Stimulated activated naive CD4-positive, alpha-beta T cell treated with Interleukin-2 at 50 U/mL for 16 hours (primary cell): Measurements from ENCODE around the gene CCDC74B.
"Not testable (repeated sequence)": the region's sequence is repeated elsewhere in the genome, so short reads cannot be mapped to it uniquely, and the experiment has no call there.

Source experiments
- DNase-seq: peaks from one replicate; lab custom pipeline; 2025; lab: John Stamatoyannopoulos, UW

The CCDC74B gene

GRCh38 chr2:130148515-130148914 lies 3.6 kb upstream of the CCDC74B start:
- DNase-seq = not testable (repeated sequence)

DNA sequence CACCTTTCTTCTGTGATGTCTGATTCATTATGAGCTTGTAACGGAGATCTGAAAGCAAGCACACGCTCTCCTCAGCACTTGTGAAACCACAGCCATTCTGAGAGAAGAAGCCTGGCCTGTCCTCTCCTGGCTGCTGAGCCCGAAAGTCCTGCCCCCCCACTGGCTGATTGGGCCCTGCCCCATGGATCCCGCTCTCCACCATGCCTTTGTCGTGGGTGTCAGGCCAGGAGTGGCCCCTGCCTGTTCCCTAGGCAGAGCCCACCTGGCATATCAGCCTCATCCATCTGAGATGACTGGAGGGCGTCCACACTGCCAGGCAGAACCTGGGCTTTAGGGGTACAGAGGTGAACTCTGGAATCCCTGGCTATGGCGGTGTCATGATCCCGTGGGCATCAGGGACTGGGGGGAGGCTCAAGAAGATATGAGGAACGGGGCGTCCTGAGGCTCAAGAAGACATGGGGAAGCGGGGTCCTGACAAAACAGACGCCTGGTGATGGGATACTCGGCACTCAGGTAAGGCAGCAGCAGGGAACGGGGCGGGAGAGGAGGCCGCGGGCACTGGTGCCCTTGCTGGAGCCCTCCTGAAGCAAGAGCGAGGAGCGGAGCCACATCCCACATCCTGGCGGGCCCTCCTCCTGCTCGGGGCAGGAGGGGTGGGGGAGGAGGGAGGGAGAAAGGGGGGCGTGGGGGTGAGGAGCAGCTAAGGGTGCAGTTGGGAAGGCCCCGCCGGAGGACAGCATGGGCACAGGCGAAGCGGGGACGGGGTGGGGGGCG lies 1.5 kb downstream of the CCDC74B start:
- not testable (repeated sequence) for DNase-seq

- DNase-seq = not testable (repeated sequence)
Measured at GRCh38 chr2:130142396-130143265, 2.3 kb downstream of the CCDC74B start.

DNA sequence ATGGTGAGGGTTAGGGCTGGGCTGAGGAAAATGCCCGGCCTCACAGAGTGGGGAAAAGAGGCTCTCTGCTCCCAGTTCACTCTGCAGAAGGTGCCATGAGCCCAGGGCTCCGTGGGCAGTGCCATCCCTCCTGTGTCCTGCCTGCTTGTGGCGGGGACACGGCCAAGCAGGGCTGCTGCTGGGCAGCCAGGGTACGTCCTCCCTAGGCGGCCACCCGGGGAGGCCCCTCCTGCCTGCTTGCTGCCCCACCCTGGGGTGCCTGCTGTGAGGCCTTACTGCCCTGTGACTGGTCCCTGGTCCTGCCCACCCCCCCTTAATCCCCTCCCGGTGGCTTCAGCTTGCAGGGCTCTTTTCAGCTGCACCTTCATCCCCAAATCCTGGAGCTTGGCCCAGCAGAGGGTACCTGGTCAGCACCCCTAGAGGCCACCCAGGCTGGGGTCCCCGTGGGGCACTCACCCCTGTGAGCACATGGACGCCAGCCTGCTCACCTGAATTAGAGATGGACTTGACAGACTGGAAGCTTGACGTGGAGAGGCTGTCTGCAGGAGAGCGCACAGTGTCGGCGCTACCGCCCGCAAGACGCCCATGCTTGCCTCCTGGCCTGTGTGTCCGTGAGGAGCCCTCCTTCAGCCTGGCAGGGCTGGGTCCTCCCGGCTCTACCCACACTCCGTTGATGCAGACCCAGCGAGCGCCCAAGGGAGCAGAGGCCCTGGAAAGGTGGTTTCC lies 3.1 kb downstream of the CCDC74B start:
- not testable (repeated sequence) for DNase-seq

GRCh38 chr2:130141002-130141401 lies 3.9 kb downstream of the CCDC74B start:
- not testable (repeated sequence) for DNase-seq

DNA sequence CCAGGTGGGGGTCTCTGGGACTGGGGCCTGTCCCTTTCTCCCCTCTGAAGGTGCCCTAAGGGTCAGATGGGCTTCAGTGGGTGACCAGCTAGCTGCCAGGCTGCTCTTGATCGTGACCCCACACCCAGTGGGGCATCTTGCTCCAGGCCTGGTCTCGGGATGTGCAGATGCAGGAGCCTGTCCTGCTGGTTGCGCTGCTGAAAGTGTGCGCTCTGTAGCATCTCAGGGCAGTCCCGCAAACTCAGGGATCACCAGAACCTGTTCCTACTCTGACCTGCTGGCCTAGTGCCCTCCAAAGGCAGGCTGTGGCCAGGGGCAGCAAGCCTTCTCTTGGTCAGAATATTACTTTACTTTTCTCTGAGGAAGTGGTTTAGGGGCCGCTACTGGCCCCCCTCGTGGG lies 4.4 kb downstream of the CCDC74B start:
- DNase-seq = not testable (repeated sequence)

DNA sequence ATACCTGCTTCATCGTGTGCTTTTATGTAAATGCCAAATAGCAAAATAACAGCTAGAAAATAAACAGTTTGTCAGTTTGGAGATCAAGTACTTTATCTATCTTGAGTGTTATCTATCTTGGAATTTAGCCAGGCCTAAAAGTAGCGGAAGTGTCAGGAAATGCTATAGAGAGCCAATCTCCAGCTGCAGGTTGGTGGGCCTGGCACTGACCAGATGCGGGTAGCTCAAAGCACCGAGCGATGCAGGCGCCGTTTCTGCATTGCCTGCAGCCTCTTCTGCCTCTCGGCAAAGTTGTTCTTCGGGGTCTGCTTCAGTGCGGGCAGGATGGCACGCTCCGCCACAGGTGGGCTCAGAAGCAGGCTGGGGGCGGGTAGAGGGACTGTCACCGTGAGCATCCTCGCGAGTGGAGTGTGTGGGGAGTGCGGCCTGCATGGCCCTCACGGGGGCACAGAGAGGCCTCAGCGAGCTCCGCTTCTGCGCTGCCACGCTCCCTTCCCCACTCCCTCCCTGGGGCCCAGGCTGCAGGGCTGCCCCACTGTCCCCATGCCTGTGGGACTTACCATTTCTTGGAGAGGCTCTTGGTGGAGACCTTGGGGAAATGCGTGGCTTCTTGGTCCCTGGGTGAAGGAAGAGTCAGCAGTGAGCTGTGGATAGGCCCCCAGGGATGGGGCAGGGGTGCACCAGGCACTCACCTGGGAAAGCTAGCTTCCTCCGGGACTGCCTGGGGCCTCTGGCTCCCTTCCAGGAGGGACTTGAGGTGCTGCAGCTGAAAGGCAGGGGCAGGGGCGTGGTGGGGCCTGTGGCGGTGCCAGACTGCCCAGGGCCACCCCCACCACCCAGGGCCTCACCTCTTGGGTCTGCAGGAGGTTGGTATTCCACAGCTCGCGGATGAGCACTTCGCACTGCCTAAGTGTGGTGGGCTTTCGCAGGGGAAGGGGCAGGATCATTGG lies 5.3 kb downstream of the CCDC74B start:
- not testable (repeated sequence) for DNase-seq

GRCh38 chr2:130138841-130139251 lies 6.1 kb downstream of the CCDC74B start:
- not testable (repeated sequence) for DNase-seq

GRCh38 chr2:130138326-130138725 lies 6.6 kb downstream of the CCDC74B start:
- not testable (repeated sequence) for DNase-seq

GRCh38 chr2:130137118-130137517 lies 7.8 kb downstream of the CCDC74B start:
- DNase-seq = not testable (repeated sequence)

GRCh38 chr2:130136546-130136945 lies 8.4 kb downstream of the CCDC74B start:
- not testable (repeated sequence) for DNase-seq

DNA sequence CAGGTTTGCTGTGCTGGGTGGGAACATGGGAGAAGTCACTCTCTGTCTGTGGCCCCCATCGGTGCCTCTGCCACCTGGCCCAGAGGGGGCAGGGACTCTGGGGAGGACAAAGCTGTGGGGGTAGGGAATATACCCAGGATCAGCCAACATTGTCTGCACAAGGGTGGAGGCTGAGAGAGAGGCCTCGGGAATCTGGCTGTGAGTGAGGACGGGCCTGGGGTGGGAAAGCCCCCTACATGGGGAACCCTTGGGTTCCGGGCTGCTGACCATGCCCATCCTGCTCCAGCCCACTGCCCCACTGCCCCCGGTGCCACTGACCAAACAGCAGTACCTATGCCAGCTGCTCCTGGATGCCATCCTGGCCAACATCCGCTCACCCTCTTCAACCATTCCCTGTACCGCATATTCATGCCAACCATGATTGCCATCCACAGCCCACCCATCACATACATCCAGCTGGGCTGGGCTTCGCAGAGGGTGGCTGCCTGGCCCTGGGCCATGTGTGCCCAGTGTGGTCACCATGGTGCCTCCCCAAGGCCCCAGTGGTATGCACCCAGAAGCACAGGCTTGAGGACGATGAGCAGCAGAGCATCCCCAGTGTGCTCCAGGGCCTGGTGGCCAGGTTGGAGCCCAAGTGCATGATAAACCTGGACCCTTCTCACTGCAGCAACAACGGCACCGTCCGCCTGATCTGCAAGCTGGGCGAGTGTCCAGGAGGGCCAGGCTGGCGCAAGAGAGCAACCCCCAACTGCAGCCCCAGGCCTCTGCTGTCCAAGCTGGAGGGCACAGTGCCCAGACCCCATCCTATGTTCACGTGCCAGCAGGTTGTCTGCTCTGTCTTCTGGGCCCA lies 9.0 kb downstream of the CCDC74B start:
- DNase-seq = no peak

DNA sequence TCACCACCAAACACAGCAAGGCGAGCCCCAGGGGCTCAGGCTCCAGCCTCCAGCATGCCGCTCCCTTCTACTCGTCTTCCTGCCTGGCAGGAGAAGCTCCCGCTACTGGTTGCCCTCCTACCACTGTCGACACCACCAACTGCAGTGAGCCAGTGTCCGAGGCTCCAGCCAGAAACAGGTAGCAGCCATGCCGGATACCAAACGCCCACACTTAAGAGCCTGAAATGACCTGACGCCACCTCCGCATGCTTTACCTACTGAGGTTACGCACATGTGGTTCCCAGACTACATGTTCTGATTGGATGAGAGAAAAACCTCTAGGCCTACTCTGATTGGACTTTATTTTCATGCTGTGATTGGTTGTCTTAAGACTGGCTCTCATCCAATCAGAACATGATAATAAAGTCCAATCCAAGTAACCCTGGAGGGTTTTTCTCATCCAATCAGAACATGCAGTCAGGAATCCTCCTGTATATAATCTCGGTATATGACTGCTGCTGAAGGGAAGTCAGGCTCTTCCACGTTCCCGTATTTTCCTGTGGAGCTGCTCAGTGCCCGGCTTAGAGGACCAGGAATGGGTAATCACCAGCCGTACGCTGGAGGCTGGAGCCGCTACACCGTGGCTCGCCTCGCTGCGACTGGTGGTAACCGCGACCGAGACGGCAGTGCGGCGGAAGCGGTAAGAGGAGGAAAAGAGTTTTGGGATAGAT lies 15.6 kb downstream of the CCDC74B start, which contains the start of gene POTEF:
Gene POTEF (minus strand): TSS at position 103 of the 710 bp plus-strand sequence. CDS start 8,707 bp downstream, outside the sequence.
- DNase-seq = not testable (repeated sequence)

DNA sequence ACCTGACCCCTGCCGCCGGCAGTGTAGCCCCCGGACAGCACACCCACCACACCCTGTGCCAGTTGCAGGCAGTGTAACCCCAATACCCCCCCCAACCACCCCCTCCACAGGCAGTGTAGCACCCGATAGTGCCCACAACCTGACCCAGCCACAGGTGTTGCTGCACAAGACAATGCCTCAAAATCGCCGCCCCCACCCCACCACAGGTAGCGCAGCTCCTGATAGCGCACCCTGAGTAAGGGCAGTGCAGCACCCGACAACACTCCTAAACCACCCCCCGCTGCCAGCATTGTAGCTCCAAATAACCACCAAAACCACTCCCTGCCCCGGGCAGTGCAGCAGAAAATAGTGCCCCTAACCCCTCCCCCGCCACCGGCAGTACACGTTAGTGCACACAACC lies 16.4 kb downstream of the CCDC74B start:
- not testable (repeated sequence) for DNase-seq

DNA sequence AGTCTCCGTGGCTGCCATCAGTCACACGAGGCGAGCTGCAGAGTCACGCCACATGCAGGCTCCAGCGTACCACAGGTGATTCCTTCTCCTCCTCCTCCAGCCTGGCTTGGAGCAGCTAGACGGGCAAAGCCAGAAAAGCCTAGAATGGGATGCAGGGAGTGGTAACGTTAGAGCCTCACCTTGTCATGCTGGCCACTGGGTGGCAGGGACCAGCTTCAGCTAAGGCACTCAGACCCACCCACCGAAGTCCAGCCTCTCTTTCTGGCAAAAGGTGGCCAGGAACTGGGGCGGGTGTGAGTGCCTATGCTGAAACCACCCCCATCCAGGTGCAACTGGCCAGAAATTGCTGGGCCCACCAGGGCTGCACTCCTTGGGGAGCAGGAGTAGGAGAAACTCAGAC lies 17.2 kb downstream of the CCDC74B start:
- not testable (repeated sequence) for DNase-seq

GRCh38 chr2:130120924-130121323 lies 24.0 kb downstream of the CCDC74B start:
- not testable (repeated sequence) for DNase-seq

- DNase-seq = not testable (repeated sequence)
Measured at GRCh38 chr2:130102597-130103363, 42.1 kb downstream of the CCDC74B start.
